HG03196 (cell line): ENCODE results near the gene RBM11.
"Not testable (repeated sequence)": the region's sequence is repeated elsewhere in the genome, so short reads cannot be mapped to it uniquely, and the experiment has no call there.

ENCODE experiments used
- ATAC-seq: cut with Tn5 transposase; IDR thresholded peaks from one replicate; pipeline ENCODE4 v1.9.1; 2021; ENCODE audit not compliant: unreplicated experiment

Gene RBM11

GRCh38 chr21:14215971-14216641, at the start of gene RBM11:
RBM11 (plus strand) TSS chr21:14216157; CDS start chr21:14216187, 30 bp downstream.
- peak; percentile 91 for ATAC-seq

GRCh38 chr21:14166463-14167223, 49.3 kb upstream of the RBM11 start:
- ATAC-seq: not testable (repeated sequence)

DNA sequence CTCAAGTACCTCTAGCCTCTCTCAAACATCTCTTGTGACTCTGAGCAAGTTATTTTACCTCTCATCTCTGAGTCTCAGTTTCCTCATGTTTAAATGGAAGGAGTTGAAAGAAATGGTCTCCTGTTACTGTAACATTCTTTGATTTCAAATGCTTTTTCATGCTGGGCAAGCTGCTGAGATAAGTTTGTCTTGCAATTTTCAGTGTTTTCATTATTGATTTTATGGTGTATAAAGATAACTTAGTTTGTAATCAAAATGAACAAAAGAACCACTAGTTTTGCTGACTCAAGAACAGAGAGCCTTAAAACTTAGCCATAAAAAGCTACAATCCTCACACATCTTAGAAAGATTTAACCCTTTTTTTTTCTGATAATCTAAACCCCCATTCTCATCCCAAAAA, 9.7 kb upstream of the RBM11 start:
- ATAC-seq: no peak

DNA sequence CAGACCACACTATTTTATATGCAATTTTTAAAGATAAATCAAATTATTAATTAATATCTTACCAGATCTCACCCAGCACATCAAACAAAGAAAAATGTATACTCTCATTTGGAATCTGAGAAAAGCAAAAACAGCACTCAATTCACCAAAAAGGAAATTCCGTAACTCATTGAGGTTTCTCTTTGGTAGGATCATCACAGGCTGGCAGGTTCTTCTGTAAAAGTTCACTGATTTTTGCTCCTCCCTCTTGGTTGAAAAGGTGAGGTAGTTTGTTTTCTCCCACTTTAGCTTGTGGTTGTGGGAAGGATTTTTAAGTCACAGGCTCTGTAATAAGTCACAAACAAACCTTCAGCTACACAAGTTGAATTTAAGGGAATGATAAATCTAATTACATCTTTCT, 5.2 kb upstream of the RBM11 start, which contains the start of gene LIPI:
Gene LIPI, minus strand, starts transcription at position 218 of the 400 bp plus-strand sequence. Its CDS starts 110 bp downstream, at position 108.
- ATAC-seq: no peak

DNA sequence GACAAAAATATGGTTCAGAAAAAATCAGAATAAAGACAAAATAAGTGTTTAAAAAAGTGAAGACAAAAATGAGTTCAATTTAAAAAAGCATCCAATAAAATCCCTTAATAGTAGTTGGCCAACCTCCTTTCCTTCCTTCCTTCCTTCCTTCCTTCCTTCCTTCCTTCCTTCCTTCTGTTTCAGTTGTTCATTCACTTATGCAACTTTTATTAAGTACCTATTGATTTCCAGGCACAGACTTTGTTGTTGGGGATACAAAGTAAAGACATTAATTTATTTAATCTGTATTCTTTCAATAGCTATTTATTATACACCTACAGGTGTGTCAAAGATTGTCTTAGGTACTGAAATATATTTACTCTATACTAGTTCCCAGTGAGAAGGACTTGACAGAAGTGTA, 2.8 kb upstream of the RBM11 start:
- ATAC-seq: no peak

DNA sequence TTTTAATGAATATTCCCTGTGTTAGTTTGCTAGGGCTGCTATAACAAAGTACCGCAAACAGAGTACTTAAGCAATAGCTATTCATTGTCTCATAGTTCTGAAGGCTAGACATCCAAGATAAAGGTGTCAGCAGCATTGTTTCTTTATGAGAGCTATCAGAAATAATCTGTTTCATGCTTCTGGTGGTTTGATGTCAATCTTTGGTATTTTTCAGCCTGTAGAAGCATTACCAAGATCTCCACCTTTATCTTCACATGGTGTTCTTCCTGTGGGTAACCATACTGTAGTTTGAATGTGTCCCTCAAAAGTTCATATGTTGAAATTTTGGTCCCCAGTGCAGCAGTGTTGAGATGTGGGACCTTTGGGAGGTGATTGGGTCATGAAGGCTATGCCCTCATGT, 7.4 kb downstream of the RBM11 start:
- no peak for ATAC-seq

- ATAC-seq: no peak
Measured at GRCh38 chr21:14229399-14229798, 13.4 kb downstream of the RBM11 start.

DNA sequence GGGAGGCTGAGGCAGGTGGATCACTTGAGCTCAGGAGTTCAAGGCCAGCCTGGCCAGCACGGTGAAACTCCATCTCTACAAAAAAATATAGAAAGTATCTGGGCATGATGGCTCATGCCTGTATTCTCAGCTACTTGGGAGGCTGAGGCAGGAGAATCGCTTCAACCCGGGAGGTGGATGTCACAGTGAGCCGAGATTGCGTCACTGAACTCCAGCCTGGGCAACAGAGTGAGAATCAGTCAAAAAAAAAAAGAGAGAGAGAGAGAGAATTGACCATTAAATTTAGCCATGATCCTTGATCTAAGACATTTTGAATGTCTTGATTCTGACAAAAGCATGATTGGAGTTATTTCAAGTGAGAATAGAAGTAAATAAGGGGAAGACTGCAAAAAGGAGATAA, 19.1 kb downstream of the RBM11 start:
- no peak for ATAC-seq

DNA sequence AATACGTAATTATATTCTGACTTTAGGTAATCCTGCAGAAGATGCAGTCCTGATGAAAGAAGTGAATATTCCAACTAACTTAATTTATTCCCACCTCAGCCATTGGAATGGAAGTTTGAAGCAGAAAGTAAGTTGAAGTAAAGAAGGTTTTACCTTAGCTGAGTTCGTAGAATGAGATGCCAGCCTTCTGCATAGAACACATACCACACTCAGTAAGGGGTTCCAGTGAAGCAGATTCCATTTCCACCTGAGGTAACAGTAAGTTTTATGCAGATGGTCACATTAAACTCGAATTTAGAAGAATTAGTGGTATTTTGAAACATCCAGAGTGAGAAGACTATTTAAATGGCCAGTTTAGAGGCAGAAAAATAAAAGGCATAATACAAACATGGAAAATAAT, 20.2 kb downstream of the RBM11 start:
- ATAC-seq: no peak

DNA sequence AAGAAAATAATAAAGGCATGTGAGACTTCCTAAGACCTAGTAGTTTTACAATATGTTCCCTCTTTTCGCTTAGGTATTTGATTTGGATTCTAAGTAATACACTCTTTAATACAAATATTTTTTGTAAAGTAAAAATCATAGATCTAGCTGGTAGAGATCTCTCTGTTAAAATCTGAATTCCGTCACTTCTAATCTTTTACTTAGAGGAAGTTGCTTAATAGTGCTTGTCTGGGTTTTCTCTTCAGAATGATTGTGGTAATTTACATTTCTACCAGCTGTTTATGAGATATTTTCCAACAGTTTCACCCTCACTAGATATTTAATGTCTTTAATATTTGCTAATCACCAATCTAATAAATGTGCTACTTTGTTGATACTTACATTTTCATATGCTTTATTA, 23.3 kb downstream of the RBM11 start:
- no peak for ATAC-seq

- no peak for ATAC-seq
Measured at GRCh38 chr21:14241297-14241696, 25.3 kb downstream of the RBM11 start.

DNA sequence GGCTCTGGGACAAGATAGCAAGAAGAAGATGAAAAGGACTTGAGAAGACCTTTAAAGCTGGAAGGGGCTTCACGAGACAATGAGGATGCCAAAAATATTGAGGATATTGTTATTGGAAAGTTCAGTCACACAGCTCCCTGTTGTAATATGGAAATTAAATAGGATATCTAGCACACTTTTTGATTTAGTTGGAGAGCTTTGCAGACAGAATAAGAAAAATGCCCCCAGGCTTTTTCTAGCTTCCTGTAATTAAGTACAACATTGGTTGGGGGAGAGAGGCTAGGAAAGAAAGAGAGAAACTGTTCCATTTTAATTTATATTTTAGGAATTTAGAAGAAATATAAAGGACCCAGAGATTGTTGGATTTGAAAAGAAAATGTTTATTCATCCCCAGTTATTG, 27.5 kb downstream of the RBM11 start:
- no peak for ATAC-seq

DNA sequence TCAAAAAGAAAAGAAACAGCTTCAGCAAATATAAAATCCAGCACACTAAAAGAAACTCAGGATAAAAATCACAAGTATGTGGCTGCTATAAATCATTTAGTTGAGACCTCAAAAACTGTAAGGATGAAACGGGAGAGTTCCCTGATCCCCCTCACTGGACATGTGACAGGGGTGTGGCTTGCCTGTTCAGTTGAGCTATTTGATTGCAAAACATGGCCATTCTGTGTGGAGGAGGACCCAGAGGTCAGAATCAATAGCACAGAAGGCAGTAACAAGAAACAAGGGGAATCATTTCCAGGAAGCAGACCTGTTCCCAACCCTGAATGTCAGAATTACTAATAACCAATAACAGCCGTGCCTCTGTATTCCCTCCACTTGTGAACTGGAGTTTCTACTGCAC, 27.9 kb downstream of the RBM11 start:
- ATAC-seq: no peak

GRCh38 chr21:14244911-14245310, 29.0 kb downstream of the RBM11 start:
- ATAC-seq: no peak

- ATAC-seq: no peak
Measured at GRCh38 chr21:14245711-14246110, 29.8 kb downstream of the RBM11 start.

- ATAC-seq: no peak
Measured at GRCh38 chr21:14251336-14251735, 35.4 kb downstream of the RBM11 start.

DNA sequence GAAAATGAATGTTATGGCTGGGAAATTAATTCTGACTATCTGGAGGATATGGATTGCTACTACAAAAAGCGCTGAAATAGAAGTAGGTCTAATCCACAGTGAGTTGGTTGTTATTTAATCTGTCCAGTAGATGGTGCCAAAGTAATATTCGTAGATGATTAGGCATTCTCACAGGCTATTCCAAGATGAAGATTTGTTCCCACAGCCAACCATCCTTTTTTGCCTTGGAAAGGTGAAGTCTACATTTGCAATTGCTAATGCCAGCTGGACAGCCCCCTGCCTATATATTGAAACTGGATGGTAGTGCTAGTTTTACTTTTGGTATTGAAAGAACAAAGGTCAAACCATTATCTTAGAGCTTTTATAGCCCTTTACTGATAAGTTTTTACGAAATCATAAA, 43.8 kb downstream of the RBM11 start:
- no peak for ATAC-seq

GRCh38 chr21:14260174-14260764, 44.3 kb downstream of the RBM11 start:
- ATAC-seq: no peak

GRCh38 chr21:14262039-14262438, 46.1 kb downstream of the RBM11 start:
- no peak for ATAC-seq

DNA sequence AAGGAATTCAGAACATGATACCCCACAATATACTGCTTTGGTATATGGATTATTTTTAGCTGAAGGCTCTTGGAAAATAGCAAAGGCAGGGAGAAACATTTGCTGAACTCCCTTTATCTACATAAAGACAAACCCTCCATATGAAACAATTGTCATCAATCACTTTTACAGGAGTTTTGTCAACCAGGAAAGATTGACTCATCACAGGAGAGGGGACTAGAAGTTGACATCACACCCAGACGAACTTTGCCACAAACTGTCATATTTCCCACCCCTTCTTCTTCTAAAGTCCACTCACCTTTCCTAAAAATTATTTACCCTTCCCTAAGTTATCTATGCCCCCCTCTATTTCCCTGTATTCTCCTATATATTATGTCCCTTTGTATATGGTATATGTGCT, 47.9 kb downstream of the RBM11 start:
- ATAC-seq: no peak

DNA sequence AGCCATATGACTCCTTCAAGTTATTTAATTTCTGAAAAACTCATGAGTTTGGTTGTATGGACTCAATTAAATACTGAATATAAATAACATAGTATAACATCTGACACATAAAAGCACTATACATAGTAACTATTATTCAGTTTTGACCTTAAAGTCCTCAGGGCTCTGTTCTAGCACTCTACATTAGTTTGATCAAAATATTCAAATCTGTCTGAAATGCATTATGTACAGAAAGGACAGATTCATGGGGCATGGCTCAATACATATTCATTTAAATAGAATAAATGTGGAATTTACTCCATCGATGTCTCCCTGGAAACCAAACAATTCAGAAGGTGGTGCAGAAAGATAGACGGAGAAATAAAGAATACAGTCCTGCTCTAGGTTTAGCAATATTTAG, 49.1 kb downstream of the RBM11 start:
- ATAC-seq: no peak

DNA sequence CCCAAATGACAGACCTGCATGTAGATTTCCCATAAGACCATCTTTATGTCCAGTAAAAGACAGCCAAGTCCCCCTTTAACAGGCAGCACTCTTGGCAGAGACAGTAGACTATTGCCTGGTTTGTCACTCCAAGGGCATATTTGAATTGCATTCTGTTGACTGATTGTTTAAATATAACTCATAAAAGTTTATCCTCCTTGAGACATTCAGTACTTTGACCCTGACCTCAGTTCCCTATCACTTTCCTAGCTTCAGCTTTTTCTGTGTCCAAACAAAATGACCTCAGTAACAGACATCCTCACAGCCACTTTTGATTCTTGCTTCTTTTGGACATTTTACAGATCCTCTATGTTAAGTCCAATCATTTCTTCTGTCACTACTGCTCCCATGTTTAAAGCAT, 51.1 kb downstream of the RBM11 start:
- ATAC-seq: no peak
